GM12892 (cell line): ENCODE results near the gene ZNF91.

Experiments used
- POLR2AphosphoS5 ChIP-seq: IDR thresholded peaks from 2 replicates; pipeline ENCODE4 v1.6.1; 2011; ENCODE audit warnings: low read depth, low read length, control low read depth
- TAF1 ChIP-seq: IDR thresholded peaks from 2 replicates; pipeline ENCODE4 v1.6.1; 2011; ENCODE audit warnings: low read depth, mild to moderate bottlenecking, control low read depth, low read length, borderline replicate concordance

GRCh38 chr19:23304238-23304637 lies 91.0 kb downstream of the ZNF91 start:
- no peak for TF ChIP-seq TAF1
- no peak for TF ChIP-seq POLR2AphosphoS5
